MM.1S (cell line): Measurements from ENCODE around the gene BRD4.
"Not testable (repeated sequence)": the region's sequence is repeated elsewhere in the genome, so short reads cannot be mapped to it uniquely, and the experiment has no call there.

Experiments
- DNase-seq: peaks from one replicate; pipeline ENCODE4 v3.0.0-alpha.2; 2015
- H2AFZ ChIP-seq: fragments of 300-600 bp; sonication (generic); 2 replicates; pipeline ENCODE4 v1.6.0; 2016; ENCODE audit warnings: antibody characterized with exemption, low read length
- H3F3A ChIP-seq: fragments of 300-600 bp; sonication (generic); 2 replicates; pipeline ENCODE4 v1.6.1; 2016; ENCODE audit warnings: mild to moderate bottlenecking, antibody characterized with exemption, low read length, moderate library complexity, mixed read lengths; ENCODE audit not compliant: insufficient read depth
- H3K27ac ChIP-seq: fragments of 300-600 bp; sonication (generic); 2 replicates; pipeline ENCODE4 v1.5.1; 2016; ENCODE audit warnings: mild to moderate bottlenecking, low read length
- H3K27me3 ChIP-seq: fragments of 300-600 bp; sonication (generic); replicated peaks from 2 replicates; pipeline ENCODE4 v1.6.0; 2016; ENCODE audit warnings: low read length; ENCODE audit not compliant: insufficient read depth
- H3K36me3 ChIP-seq: fragments of 300-600 bp; sonication (generic); replicated peaks from 2 replicates; pipeline ENCODE4 v1.6.1; 2016; ENCODE audit warnings: mild to moderate bottlenecking, low read length, mixed read lengths; ENCODE audit not compliant: insufficient read depth
- H3K4me1 ChIP-seq: fragments of 300-600 bp; sonication (generic); 2 replicates; pipeline ENCODE4 v1.6.1; 2016; ENCODE audit warnings: low read length, mixed read lengths
- H3K4me2 ChIP-seq: fragments of 300-600 bp; sonication (generic); 2 replicates; pipeline ENCODE4 v1.6.0; 2016; ENCODE audit warnings: low read depth, low read length
- H3K4me3 ChIP-seq: fragments of 300-600 bp; sonication (generic); 2 replicates; pipeline ENCODE4 v1.5.1; 2016; ENCODE audit warnings: low read length, mixed read lengths
- H3K79me2 ChIP-seq: fragments of 300-600 bp; sonication (generic); 2 replicates; pipeline ENCODE4 v1.6.1; 2016; ENCODE audit warnings: mixed run types, low read length, mixed read lengths
- H3K9ac ChIP-seq: fragments of 300-600 bp; sonication (generic); 2 replicates; pipeline ENCODE4 v1.6.1; 2016; ENCODE audit warnings: low read length, mixed read lengths
- H3K9me2 ChIP-seq: fragments of 300-600 bp; sonication (generic); replicated peaks from 2 replicates; pipeline ENCODE4 v1.6.1; 2016; ENCODE audit warnings: mild to moderate bottlenecking, low read length, mixed read lengths; ENCODE audit not compliant: insufficient read depth
- H3K9me3 ChIP-seq: fragments of 300-600 bp; sonication (generic); replicated peaks from 2 replicates; pipeline ENCODE4 v1.6.1; 2016; ENCODE audit warnings: mild to moderate bottlenecking, low read length, mixed read lengths; ENCODE audit not compliant: insufficient read depth
- H4K20me1 ChIP-seq: fragments of 300-600 bp; sonication (generic); 2 replicates; pipeline ENCODE4 v1.6.1; 2016; ENCODE audit warnings: mild to moderate bottlenecking, low read length, moderate library complexity, mixed read lengths; ENCODE audit not compliant: insufficient read depth
- CTCF ChIP-seq: fragments of 300-600 bp; sonication (generic); IDR thresholded peaks from 2 replicates; pipeline ENCODE4 v1.5.1; 2016; ENCODE audit warnings: antibody characterized with exemption, low read length, mixed read lengths
- EZH2 ChIP-seq: fragments of 300-600 bp; sonication (generic); optimal IDR thresholded peaks from 2 replicates; pipeline ENCODE3; 2017; ENCODE audit warnings: low read depth, mild to moderate bottlenecking, antibody characterized with exemption, low read length, mixed read lengths
- EZH2phosphoT487 ChIP-seq: fragments of 300-600 bp; sonication (generic); IDR thresholded peaks from 2 replicates; pipeline ENCODE4 v1.6.1; 2018; ENCODE audit warnings: antibody characterized with exemption, low read length

The BRD4 gene

GRCh38 chr19:15360015-15360414 lies 27.7 kb upstream of the BRD4 start:
- H3K79me2 ChIP-seq, result peaks cover 30% of the 10 kb centered on the region
- H3K27ac ChIP-seq, result peak overlapping the region; percentile 27; the same call in 1 of the 2 replicates
- H4K20me1 ChIP-seq, H3K9me2 ChIP-seq, H3K9ac ChIP-seq, H2AFZ ChIP-seq, H3K9me3 ChIP-seq, H3K27me3 ChIP-seq, H3K4me3 ChIP-seq: not testable (repeated sequence)
- peaks cover 11% of the 10 kb centered on the region for H3K36me3 ChIP-seq
- peak overlapping the region; percentile 29 for H3K4me2 ChIP-seq
- DNase-seq, result peak; percentile 85
- H3F3A ChIP-seq, result peaks cover 18% of the 10 kb centered on the region
- peaks cover 16% of the 10 kb centered on the region for H3K4me1 ChIP-seq

GRCh38 chr19:15358918-15359317 lies 26.6 kb upstream of the BRD4 start:
- Histone ChIP-seq H4K20me1 (0 out of 2 replicates have a peak, but pooled peaks cover 3% of the 10 kb centered on the region), H3K27ac (no peak overlapping the region), H3K9me2 (no peaks in the 10 kb centered on the region), H3K4me3 (no peak overlapping the region), H3K9me3 (no peaks in the 10 kb centered on the region), H3K27me3 (no peaks in the 10 kb centered on the region), H3K9ac (no peak overlapping the region), H3K4me2 (no peak overlapping the region), H3F3A (peaks cover 18% of the 10 kb centered on the region), H3K4me1 (peaks cover 16% of the 10 kb centered on the region), H3K79me2 (peaks cover 24% of the 10 kb centered on the region), H2AFZ (no peak overlapping the region), H3K36me3 (peaks cover 11% of the 10 kb centered on the region)
- TF ChIP-seq EZH2phosphoT487 (no peak), EZH2 (no peak), CTCF (no peak)
- DNase-seq, result no peak

- Histone ChIP-seq H3K9me2 (no peaks in the 10 kb centered on the region), H3K4me1 (peaks cover 16% of the 10 kb centered on the region), H3K9me3 (no peaks in the 10 kb centered on the region), H3K79me2 (peaks cover 24% of the 10 kb centered on the region), H3K27ac (no peak overlapping the region), H3F3A (peaks cover 18% of the 10 kb centered on the region), H3K36me3 (peaks cover 11% of the 10 kb centered on the region), H3K9ac (no peak overlapping the region), H3K4me3 (no peak overlapping the region), H3K27me3 (no peaks in the 10 kb centered on the region), H4K20me1 (0 out of 2 replicates have a peak, but pooled peaks cover 3% of the 10 kb centered on the region), H3K4me2 (no peak overlapping the region), H2AFZ (no peak overlapping the region)
- DNase-seq, result no peak
- TF ChIP-seq EZH2phosphoT487 (no peak), EZH2 (no peak), CTCF (no peak)
These were observed 25.6 kb upstream of the BRD4 start for GRCh38 chr19:15357906-15358305.

GRCh38 chr19:15354566-15355296 lies 22.4 kb upstream of the BRD4 start:
- Histone ChIP-seq H3K36me3 (peaks cover 11% of the 10 kb centered on the region), H3F3A (no peaks in the 10 kb centered on the region), H4K20me1 (no peaks in the 10 kb centered on the region), H3K27me3 (no peaks in the 10 kb centered on the region), H3K27ac (no peak overlapping the region), H3K4me1 (no peaks in the 10 kb centered on the region), H3K9me3 (no peaks in the 10 kb centered on the region), H3K79me2 (peaks cover 18% of the 10 kb centered on the region), H3K9ac (no peak overlapping the region), H3K9me2 (no peaks in the 10 kb centered on the region), H3K4me2 (no peak overlapping the region), H3K4me3 (no peak overlapping the region), H2AFZ (no peak overlapping the region)
- no peak for DNase-seq
- no peak for TF ChIP-seq EZH2
- no peak for TF ChIP-seq CTCF
- no peak for TF ChIP-seq EZH2phosphoT487
